A172 (cell line): ENCODE results near the gene KIAA0408. TPM values are rescaled to one million over a fixed set of nuclear protein-coding genes. Genes with fewer than 3 reads are reported as not detected.

Experiments
- DNase-seq: peaks from one replicate; pipeline ENCODE4 v3.0.0-alpha.2; 2015; ENCODE audit warnings: low spot score
- total RNA-seq: library from RNA; depleted of rRNA; stranded (reverse); fragments of >200 nt; shearing (Covaris generic); gene quantifications from 2 replicates; pipeline ENCODE4 v1.2.3, GENCODE V29; 2014; rRNA removed

The KIAA0408 gene
- total RNA-seq, result 0.09 and 0.60 TPM in 2 replicates

GRCh38 chr6:127459231-127459641 lies at the start of gene KIAA0408:
Gene KIAA0408 (minus strand): TSS chr6:127459389. CDS start chr6:127453981, 5,408 bp downstream.
- peak; percentile 59 for DNase-seq

DNA sequence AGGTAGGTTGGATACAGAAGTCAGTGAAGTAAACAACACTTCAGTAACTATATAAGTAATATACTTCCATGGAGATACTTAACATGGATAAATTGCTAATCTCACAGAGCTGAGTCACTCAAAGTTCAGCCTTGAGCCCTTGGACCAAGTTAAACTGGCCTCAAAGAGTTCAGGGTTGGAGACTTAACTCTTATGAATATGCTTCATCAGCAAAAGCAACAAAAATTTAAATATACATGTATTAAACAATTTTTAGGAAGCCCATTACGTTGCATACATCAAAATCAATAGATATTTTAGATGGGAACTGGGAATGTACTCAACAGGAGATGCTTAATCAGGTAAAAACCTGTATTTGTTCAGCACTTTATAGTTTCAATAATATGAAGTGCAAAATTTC lies 47.7 kb upstream of the KIAA0408 start:
- no peak for DNase-seq

DNA sequence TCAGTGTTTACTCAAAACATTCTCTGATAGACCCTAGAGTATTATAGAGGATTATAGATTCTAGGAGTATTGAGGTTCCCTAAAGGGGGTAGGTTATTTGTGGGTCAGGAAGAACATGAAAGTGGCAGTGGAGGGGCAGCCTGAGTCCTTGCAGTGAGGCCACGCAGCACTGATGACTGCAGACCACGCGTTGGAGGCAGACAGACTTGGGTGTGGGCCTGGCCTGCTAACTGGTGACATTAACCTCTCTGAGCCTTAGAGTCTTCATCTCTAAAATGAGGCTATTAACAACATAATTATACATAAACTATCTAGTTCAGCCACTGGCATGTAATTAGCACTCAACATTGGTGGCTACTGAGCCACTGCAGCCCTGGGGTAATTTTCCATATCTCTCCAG lies 43.8 kb upstream of the KIAA0408 start:
- no peak for DNase-seq

GRCh38 chr6:127497410-127497809 lies 38.2 kb upstream of the KIAA0408 start:
- no peak for DNase-seq

DNA sequence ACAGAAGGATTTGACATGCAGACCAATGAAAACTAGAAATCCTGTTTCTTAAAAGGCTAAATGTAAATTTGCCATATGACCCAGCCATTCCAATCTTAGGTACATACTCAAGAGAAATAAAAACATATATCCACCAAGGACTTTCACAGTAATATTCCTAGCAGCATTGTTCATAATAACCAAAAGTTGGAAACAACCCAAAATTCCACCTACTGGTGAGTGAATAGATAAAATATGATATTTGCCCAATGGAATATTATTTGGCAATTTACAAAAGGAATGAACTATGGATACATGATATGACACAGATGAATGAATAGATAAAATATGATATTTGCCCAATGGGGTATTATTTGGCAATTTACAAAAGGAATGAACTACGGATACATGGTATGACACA lies 37.3 kb upstream of the KIAA0408 start:
- no peak for DNase-seq

- DNase-seq, result no peak
Observed at GRCh38 chr6:127494240-127494767, 35.1 kb upstream of the KIAA0408 start.

GRCh38 chr6:127489248-127489647 lies 30.1 kb upstream of the KIAA0408 start:
- no peak for DNase-seq

- DNase-seq, result no peak
Observed at GRCh38 chr6:127486934-127487333, 27.7 kb upstream of the KIAA0408 start.

DNA sequence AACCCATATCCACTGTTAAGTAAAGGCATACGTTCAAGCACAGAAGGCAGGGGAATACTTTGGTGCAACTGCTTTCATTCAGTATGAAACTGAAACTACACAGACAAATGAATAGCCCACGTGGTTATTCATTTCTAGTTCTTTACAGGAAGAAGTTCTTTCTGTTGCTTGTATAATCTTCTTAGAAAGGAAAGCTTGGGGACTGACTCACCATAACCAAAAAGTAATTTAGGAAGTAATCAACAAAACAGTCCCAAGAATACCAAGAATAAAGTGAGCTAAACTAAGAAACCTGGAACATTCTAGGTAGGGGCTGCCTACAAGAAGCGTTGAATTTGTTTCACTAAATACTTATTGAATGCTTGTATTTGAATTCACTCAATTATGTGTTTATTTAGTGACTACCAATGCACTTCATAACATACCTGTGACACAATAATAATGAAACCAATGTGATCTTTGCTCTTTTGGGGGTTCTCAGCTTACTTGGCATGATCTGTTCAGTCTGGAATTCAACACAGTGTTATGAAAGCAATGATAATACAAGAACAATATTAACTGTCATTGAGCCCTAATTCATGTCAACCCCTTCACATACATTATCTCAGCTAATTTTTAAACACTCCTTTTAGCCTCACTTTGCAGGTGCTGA lies 25.1 kb upstream of the KIAA0408 start:
- DNase-seq, result peak; percentile 32

DNA sequence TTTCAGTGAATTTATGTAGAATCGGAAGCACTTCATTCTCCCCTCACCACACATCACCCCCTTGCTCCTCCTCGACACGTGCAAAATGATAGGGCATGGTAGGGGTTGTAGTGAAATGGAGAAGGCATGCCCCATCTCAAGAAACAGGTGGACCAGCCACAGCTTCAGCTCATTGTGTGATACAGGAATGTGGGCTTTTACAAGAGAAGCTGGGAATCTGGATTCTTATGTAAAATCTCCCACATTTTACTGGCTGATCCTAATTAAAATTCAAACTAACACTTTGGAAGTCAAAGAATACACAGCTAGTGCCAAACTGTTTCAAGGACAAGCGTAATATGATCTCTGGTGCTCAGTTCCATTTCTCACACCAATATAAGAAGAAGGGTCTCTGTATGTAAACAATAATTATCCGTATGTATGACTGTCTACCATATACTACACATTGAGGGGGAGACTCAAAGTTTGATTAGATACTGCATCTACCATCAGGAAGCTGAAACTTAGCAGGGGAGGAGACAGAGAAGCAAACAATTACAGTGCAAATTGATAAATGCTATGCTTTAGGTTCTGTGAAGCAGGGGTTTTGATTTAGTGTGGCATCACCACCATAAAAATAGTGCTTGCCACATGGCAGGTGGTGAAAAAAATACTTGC lies 24.3 kb upstream of the KIAA0408 start:
- no peak for DNase-seq

GRCh38 chr6:127482325-127482724 lies 23.1 kb upstream of the KIAA0408 start:
- DNase-seq, result no peak

- peak; percentile 94 for DNase-seq
Observed at GRCh38 chr6:127481628-127482027, 22.4 kb upstream of the KIAA0408 start.

DNA sequence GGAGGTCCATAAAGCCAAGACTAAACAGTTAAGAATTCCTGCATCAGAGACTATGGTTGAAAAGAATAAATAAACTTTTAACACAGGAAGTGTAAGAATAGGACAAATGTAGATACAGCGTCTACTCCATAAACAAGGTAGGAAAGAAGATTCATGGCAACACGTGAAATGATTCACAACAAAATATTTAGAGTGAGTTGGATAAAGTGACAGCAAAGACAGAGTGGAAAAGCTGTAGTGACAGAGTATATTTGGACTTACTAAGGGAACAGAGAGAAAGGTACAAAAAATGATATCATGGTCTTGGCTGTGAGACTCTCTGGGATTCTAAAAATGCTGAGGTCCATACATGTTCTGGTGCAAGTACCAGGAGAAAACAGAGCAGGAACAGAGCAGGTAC lies 21.9 kb upstream of the KIAA0408 start:
- DNase-seq, result peak; percentile 54

GRCh38 chr6:127477658-127478057 lies 18.5 kb upstream of the KIAA0408 start:
- no peak for DNase-seq

DNA sequence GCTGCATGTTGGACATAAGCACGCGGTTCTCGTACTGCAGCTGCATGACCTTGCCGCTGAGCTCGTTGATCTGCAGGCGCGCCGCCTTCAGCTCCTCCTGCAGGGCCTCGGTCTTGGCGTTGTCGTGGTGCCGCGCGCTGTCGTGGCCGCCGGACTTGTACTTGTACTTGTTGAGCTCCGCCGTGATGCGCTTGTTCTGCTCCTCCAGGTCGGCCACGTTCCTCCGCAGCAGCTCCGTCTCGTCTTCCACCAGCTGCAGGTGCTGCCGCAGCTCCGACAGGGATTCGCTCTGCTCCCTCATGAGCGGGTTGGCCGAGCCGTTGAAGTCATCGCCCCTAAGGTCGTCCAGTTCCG lies 16.6 kb upstream of the KIAA0408 start:
- no peak for DNase-seq

GRCh38 chr6:127475135-127475822 lies 16.1 kb upstream of the KIAA0408 start:
- no peak for DNase-seq

- DNase-seq, result peak; percentile 30
Observed at GRCh38 chr6:127471379-127472255, 12.4 kb upstream of the KIAA0408 start.

DNA sequence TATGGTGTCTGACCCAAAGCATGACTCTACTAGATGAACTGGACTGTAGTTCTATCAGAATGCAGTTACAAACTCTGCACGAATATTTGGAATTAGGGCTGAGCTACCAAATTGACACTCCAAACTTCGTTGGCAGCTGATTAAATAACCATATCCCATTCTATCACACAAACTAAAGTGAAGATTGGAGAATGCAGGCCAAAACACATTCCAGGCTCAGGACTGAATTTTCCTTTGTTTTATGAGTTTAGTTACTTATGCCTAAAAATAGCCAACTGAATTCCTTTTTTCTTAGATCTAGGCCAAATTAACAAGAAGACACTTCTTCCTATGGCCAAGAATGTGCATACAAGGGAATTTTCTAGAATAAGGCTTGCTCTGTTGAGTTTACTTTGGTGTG lies 9.7 kb upstream of the KIAA0408 start:
- no peak for DNase-seq

GRCh38 chr6:127466416-127466815 lies 7.2 kb upstream of the KIAA0408 start:
- no peak for DNase-seq

- peak; percentile 48 for DNase-seq
Observed at GRCh38 chr6:127464881-127465459, 5.8 kb upstream of the KIAA0408 start.

GRCh38 chr6:127464161-127464880 lies 5.1 kb upstream of the KIAA0408 start:
- DNase-seq, result peak; percentile 28
